Suprapubic skin (tissue), 3 donors: ENCODE measurements around the gene INF2.
"Not testable (repeated sequence)": the region's sequence is repeated elsewhere in the genome, so short reads cannot be mapped to it uniquely, and the experiment has no call there.

Experiments used
- EP300 ChIP-seq: sonication (generic); formaldehyde crosslinking; IDR thresholded peaks from one replicate; pipeline ENCODE4 v1.6.1; 2017; ENCODE audit warnings: antibody characterized with exemption
- POLR2A ChIP-seq, 2 donors: fragments of 450-650 bp; IDR thresholded peaks; one replicate each; pipeline ENCODE4 v1.6.1; 2017; ENCODE audit warnings: antibody characterized with exemption in 2 of 2, mild to moderate bottlenecking in 2 of 2, moderate library complexity in 2 of 2
- TF ChIP-seq, protein P1 (sequence below), 2 donors: fragments of 200-600 bp in 1 of 2; fragments of 450-650 bp in 1 of 2; sonication (generic) in 1 of 2; IDR thresholded peaks; one replicate each; pipeline ENCODE4 v1.5.1; 2016 to 2019; ENCODE audit warnings: antibody characterized with exemption in 2 of 2, mild to moderate bottlenecking in 1 of 2, moderate library complexity in 1 of 2

DNA sequence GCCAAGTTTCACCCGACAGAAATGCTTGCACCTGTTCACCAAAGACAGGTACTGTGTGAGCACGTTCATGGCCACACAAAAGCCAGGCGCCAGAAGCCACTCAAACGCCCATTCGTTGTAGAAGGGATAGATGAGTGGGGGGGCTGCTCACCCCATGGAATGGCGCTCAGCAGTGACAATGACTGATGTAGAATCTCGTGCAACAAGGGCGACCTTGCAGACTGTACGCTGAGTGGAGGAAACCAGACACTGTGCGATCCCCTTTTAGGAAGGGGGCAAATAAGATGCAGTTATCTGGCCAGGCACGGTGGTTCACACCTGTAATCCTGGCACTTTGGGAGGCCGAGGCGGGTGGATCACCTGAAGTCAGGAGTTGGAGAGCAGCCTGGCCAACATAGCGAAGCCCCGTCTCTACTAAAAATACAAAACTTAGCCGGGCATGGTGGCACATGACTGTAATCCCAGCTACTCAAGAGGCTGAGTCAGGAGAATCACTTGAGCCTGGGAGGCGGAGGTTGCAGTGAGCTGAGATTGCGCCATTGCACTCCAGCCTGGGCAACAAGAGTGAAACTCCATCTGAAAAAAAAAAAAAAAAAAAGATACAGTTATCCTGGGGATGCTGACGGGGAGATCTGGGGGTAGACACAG is 18.0 kb upstream of the INF2 start:
- not testable (repeated sequence) for TF ChIP-seq POLR2A (IDR thresholded peaks at IDR 0.05); EP300
- TF ChIP-seq, protein P1, sequence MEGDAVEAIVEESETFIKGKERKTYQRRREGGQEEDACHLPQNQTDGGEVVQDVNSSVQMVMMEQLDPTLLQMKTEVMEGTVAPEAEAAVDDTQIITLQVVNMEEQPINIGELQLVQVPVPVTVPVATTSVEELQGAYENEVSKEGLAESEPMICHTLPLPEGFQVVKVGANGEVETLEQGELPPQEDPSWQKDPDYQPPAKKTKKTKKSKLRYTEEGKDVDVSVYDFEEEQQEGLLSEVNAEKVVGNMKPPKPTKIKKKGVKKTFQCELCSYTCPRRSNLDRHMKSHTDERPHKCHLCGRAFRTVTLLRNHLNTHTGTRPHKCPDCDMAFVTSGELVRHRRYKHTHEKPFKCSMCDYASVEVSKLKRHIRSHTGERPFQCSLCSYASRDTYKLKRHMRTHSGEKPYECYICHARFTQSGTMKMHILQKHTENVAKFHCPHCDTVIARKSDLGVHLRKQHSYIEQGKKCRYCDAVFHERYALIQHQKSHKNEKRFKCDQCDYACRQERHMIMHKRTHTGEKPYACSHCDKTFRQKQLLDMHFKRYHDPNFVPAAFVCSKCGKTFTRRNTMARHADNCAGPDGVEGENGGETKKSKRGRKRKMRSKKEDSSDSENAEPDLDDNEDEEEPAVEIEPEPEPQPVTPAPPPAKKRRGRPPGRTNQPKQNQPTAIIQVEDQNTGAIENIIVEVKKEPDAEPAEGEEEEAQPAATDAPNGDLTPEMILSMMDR (IDR thresholded peaks at IDR 0.05): not testable (repeated sequence)
